Activated CD8-positive, alpha-beta memory T cell treated with anti-CD3 and anti-CD28 coated beads, Interleukin-2, amount 50 U/mL, for 1 hour (primary cell): ENCODE data around the gene NOD1.
"Not testable (repeated sequence)": the region's sequence is repeated elsewhere in the genome, so short reads cannot be mapped to it uniquely, and the experiment has no call there.

Experiments
- DNase-seq: peaks from one replicate; pipeline ENCODE4 v3.0.0-alpha.2; 2020; ENCODE audit errors: extremely low read depth

The NOD1 gene

GRCh38 chr7:30503274-30504212 lies 25.0 kb upstream of the NOD1 start:
- DNase-seq, result no peak

- DNase-seq, result no peak
Measured at GRCh38 chr7:30502470-30503251, 24.1 kb upstream of the NOD1 start.

GRCh38 chr7:30501264-30501663 lies 22.7 kb upstream of the NOD1 start:
- DNase-seq, result no peak

GRCh38 chr7:30493228-30493627 lies 14.6 kb upstream of the NOD1 start:
- no peak for DNase-seq

- no peak for DNase-seq
Measured at GRCh38 chr7:30491417-30491816, 12.8 kb upstream of the NOD1 start.

GRCh38 chr7:30487371-30487770 lies 8.8 kb upstream of the NOD1 start:
- DNase-seq, result no peak

- no peak for DNase-seq
Measured at GRCh38 chr7:30485667-30486066, 7.1 kb upstream of the NOD1 start.

- not testable (repeated sequence) for DNase-seq
Measured at GRCh38 chr7:30481416-30481815, 2.8 kb upstream of the NOD1 start.

- no peak for DNase-seq
Measured at GRCh38 chr7:30479202-30480120, 877 bp upstream of the NOD1 start.

- no peak for DNase-seq
Measured at GRCh38 chr7:30476459-30477145, 2.0 kb downstream of the NOD1 start.

GRCh38 chr7:30475580-30475979 lies 3.0 kb downstream of the NOD1 start:
- no peak for DNase-seq

GRCh38 chr7:30474893-30475292 lies 3.7 kb downstream of the NOD1 start:
- no peak for DNase-seq

- DNase-seq, result no peak
Measured at GRCh38 chr7:30474485-30474884, 4.1 kb downstream of the NOD1 start.

GRCh38 chr7:30473903-30474302 lies 4.7 kb downstream of the NOD1 start:
- DNase-seq, result no peak

- no peak for DNase-seq
Measured at GRCh38 chr7:30472784-30473775, 5.5 kb downstream of the NOD1 start.

- DNase-seq, result no peak
Measured at GRCh38 chr7:30472081-30472783, 6.4 kb downstream of the NOD1 start.

GRCh38 chr7:30471205-30471604 lies 7.4 kb downstream of the NOD1 start:
- no peak for DNase-seq

- no peak for DNase-seq
Measured at GRCh38 chr7:30470771-30471170, 7.8 kb downstream of the NOD1 start.

- no peak for DNase-seq
Measured at GRCh38 chr7:30470163-30470770, 8.3 kb downstream of the NOD1 start.
